Measurements from ENCODE around the gene PRDX4.

Gene PRDX4

DNA sequence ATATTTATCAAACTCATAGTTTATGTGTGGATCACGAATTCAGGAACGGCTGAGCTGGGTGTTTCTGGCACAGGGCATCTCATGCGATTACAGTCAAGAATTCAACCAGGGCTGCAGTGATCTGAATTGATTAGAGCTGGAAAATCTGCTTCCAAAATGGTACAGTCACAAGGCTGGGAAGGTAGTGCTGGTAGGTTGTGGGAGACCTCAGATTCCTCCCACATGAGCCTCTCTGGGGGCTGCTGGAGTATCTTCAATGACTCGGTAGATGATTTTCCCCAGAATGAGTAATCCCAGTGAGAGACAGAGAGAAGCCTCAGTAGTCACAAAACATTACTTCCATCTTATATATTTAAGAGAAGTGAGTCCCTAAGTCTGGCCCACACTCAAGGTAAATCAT, 36.2 kb upstream of the PRDX4 start:
- H3K27me3 ChIP-seq (ENCODE audit: insufficient read depth, low read depth, severe bottlenecking), result peaks cover 23% of the 10 kb centered on the region
- H3K4me3 ChIP-seq (ENCODE audit: low read depth, low read length), result no peak overlapping the region
- DNase-seq, result no peak
- TF ChIP-seq, protein P1, sequence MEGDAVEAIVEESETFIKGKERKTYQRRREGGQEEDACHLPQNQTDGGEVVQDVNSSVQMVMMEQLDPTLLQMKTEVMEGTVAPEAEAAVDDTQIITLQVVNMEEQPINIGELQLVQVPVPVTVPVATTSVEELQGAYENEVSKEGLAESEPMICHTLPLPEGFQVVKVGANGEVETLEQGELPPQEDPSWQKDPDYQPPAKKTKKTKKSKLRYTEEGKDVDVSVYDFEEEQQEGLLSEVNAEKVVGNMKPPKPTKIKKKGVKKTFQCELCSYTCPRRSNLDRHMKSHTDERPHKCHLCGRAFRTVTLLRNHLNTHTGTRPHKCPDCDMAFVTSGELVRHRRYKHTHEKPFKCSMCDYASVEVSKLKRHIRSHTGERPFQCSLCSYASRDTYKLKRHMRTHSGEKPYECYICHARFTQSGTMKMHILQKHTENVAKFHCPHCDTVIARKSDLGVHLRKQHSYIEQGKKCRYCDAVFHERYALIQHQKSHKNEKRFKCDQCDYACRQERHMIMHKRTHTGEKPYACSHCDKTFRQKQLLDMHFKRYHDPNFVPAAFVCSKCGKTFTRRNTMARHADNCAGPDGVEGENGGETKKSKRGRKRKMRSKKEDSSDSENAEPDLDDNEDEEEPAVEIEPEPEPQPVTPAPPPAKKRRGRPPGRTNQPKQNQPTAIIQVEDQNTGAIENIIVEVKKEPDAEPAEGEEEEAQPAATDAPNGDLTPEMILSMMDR (IDR thresholded peaks at IDR 0.05; ENCODE audit: low read depth, low read length), result no peak
- H3K36me3 ChIP-seq, result no peaks in the 10 kb centered on the region
- no peak overlapping the region for H3K27ac ChIP-seq
- no peaks in the 10 kb centered on the region for H3K9me3 ChIP-seq (ENCODE audit: severe bottlenecking)

DNA sequence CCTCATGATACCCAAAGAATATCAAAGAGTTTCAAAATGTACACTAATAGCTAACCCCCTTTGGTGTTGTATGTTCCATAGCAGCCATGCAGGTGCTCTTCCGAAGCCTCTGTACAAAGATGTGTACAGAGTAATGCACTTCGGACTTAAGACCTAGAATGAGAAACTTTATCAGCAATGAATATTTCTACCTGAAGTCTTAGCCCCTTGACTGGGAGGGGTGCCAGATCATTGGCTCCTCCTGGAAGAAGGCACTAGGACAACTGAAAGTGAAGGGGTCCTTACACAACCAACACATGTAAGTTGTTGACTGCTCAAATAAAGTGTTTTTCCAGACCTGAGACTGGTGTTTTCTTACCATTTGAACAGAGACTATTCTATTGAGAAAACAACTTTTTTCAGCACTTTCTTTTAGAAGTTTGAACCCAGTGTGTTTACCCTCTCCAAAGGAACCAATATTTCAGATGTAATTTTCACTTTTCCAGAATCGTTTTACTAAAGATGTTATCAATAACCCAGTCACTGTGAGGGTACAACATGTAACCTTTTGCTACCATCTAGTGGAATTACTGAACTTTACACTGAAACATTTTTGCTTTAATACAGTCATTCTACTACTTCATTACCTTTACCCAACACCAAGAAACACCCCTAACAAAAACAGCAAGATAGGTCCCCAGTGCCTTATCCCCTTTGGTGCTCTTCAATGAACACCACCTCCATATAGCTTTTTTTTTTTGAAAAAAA, 33.3 kb upstream of the PRDX4 start:
- H3K9me3 ChIP-seq (ENCODE audit: severe bottlenecking), result no peaks in the 10 kb centered on the region
- no peak overlapping the region for H3K4me3 ChIP-seq (ENCODE audit: low read depth, low read length)
- H3K27me3 ChIP-seq (ENCODE audit: insufficient read depth, low read depth, severe bottlenecking), result peaks cover 24% of the 10 kb centered on the region
- TF ChIP-seq, protein P1 (IDR thresholded peaks at IDR 0.05; ENCODE audit: low read depth, low read length), result no peak
- DNase-seq, result no peak
- H3K27ac ChIP-seq, result no peak overlapping the region
- H3K36me3 ChIP-seq, result no peaks in the 10 kb centered on the region

DNA sequence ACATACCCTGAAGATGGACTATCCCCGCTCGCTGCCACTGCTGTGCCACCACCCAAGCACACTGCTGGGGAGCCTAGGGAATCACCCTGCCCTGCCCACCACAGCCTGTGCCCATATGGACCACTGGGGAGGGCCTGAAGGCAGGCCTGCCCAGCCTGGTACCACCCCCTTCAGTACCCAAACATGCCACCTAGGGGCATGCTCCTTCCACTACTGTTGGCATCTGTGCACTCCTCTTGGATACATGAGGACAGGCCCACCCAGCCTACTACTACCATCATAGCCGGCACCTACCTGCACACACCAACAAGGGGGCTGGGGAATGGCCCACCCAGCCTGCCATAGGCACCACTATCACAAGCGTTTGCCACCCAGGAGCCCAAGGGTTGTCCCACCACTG, 30.1 kb upstream of the PRDX4 start:
- Histone ChIP-seq H3K27ac (no peak overlapping the region), H3K4me3 (ENCODE audit: low read depth, low read length) (no peak overlapping the region), H3K36me3 (no peaks in the 10 kb centered on the region), H3K27me3 (ENCODE audit: insufficient read depth, low read depth, severe bottlenecking) (peaks cover 14% of the 10 kb centered on the region), H3K9me3 (ENCODE audit: severe bottlenecking) (no peaks in the 10 kb centered on the region)
- DNase-seq, result no peak
- TF ChIP-seq, protein P1 (IDR thresholded peaks at IDR 0.05; ENCODE audit: low read depth, low read length), result no peak

DNA sequence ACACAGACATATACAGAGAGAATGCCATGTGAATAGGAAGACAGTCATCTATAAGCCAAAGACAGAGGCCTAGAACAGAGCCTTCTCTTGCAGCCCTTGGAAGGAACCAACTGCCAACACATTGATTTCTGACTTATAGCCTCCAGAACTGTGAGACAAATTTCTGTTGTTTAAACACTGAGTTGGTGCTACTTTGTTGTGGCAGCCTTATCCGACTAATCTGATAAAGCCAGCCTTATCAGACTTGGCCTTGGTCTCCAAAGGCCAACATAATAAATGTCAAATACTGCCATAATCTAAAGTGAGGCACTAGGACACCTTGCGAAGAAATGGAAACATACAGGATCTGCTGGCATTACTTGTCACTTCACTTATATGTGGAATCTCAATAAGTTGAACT, 24.3 kb upstream of the PRDX4 start:
- Histone ChIP-seq H3K27ac (no peak overlapping the region), H3K9me3 (ENCODE audit: severe bottlenecking) (no peaks in the 10 kb centered on the region), H3K4me3 (ENCODE audit: low read depth, low read length) (no peak overlapping the region), H3K27me3 (ENCODE audit: insufficient read depth, low read depth, severe bottlenecking) (no peaks in the 10 kb centered on the region), H3K36me3 (no peaks in the 10 kb centered on the region)
- TF ChIP-seq, protein P1 (IDR thresholded peaks at IDR 0.05; ENCODE audit: low read depth, low read length), result no peak
- no peak for DNase-seq

DNA sequence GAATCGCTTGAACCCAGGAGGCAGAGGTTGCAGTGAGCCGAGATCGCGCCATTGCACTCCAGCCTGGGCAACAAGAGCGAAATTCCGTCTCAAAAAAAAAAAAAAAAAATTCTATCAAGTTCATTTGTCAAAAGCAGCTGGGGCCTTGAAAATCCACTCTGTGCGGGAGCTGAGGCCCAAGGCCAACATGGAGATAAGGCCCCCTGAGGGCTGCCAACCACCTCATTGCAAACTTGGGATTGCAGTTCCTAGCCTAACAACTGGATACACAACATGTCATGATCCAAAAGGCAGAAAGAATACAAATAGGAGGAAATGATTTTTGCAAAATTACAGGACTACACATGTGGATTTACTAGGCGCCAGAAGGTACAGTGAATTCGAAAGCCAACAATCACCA, 22.5 kb upstream of the PRDX4 start:
- H3K9me3 ChIP-seq (ENCODE audit: severe bottlenecking), result no peaks in the 10 kb centered on the region
- no peak overlapping the region for H3K4me3 ChIP-seq (ENCODE audit: low read depth, low read length)

More for the DNA sequence above, 22.5 kb upstream of the PRDX4 start:
- no peak overlapping the region for H3K27ac ChIP-seq
- TF ChIP-seq, protein P1 (IDR thresholded peaks at IDR 0.05; ENCODE audit: low read depth, low read length), result no peak
- no peaks in the 10 kb centered on the region for H3K27me3 ChIP-seq (ENCODE audit: insufficient read depth, low read depth, severe bottlenecking)
- H3K36me3 ChIP-seq, result no peaks in the 10 kb centered on the region
- no peak for DNase-seq

All from WERI-Rb-1 (cell line).